Middle frontal gyrus (tissue), 1 donor: Measurements from ENCODE around the gene CCDC85B.
"Not testable (repeated sequence)": the region's sequence is repeated elsewhere in the genome, so short reads cannot be mapped to it uniquely, and the experiment has no call there.

Experiments used
- DNase-seq: peaks from one replicate; pipeline ENCODE4 v3.0.0-alpha.2; 2015; ENCODE audit warnings: low spot score; ENCODE audit errors: extremely low spot score

CCDC85B gene

DNA sequence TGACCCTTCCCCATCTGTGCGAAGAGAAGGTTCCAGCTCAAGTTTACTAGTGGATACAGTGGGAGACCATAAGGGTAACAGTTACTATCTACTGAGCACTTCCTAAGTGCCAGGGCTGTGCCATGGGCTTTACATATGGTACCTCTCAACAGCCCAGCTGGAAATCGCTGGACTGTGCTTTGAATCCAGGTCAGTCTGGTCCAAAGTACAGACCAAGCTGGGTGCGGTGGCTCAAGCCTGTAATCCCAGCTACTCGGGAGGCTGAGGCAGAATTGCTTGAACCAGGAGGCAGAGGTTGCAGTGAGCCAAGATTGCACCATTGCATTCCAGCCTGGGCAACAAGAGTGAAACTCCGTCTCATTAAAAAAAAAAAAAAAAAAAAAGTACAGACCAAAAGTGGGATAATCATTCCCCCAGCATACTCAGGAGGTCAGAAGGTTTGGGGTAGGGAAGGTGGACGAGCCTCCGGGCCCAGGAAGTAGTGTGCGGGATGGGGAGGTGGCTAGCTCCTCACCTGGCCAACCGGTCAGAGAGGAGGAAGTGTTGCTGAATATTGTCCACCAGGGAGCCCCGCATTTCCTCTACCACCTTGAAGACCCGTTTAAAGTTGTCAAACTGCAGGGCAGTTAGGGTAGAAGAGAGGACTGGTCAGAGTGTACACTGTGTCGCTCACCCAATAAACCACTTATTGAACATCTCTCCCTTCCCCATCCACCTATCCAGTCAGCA lies 4.5 kb upstream of the CCDC85B start:
- no peak for DNase-seq

DNA sequence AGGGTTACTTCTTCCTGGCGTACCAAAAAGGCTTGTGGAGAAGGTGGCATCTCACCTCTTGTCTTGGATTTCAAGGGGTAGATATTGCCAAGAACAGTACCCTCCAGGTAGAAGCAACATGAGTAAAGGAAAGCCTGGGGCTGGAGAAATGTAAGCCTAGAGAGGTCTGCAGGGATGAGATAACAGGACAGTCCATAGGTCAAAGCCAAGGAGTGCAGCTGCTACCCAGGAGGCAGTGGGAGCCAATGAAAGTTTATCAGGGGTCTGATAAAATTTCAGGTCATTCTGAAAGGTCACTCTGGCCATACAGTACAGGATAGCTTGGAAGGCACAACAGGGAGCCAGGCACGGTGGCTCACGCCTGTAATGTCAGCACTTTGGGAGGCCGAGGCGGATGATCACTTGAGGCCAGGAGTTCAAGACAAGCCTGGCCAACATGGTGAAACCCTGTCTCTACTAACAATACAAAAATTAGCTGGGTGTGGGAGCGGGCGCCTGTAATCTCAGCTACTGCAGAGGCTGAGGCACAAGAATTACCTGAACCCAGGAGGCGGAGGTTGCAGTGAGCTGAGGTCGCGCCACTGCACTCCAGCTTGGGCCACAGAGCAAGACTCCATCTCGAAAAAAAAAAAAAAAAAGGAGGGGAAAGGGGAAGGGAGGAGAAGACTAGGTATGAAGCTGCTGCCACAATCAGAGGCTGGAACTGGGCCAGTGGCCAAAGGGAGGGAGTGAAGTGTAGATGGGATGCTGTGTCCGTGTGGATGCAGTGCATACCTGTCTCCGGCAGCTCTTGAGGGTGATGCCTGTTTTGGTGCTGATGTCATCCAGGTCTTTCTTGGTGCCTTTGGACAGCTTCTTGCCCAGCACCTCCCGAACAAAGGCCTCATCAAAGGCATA lies 3.4 kb upstream of the CCDC85B start:
- DNase-seq, result no peak

DNA sequence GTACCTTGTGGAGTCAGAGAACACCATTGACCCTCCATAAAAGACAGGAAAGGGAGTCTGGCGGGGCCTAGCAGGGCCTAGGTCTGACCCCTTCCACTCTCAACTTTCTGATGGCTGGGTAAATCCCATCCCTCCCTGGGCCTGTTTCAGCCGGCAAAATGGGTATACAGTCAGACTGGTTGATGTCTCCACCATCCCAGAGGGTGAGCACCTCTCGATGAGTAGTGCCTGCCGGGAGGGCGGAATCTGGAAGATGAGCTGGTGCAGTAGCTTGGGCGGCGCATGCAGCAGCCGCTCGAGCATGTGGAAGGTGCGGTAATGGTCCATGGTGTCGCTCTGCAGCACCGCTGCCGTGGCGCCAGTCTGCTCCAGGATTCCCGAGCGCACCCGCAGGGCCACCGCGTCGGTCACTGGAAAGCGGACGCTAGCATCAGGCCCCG lies 2.7 kb upstream of the CCDC85B start:
- no peak for DNase-seq

DNA sequence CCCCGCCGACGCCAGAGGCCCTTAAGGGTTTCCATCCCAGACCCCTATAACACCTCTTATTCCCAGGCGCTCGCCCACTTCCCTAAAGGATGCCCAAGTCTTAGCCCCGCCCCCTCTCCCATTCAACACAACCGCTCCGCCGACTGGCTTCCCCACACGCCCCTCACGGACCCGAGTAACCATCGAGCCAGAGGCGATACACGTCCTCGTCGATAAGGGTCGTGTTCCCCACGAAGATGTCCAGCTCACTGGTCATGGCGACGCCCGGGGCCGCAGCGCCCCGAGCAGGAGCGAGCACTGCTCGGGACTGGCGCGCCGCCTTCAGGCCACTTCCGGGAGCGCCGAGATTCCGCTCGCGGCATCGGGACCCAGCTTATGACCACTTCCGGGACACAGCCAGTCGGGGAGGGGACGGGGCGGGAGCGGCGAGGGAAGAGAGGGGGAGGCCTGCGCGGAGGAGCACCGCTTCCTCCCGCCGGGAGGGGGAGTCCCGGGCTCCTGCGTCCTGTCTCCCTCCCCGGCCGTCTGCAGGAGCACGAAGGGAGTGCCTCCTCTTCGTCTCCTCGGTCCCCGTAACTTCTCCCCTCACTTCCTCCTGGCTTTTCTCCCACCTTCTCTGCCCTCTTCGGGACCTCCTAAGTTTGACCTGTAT lies 2.2 kb upstream of the CCDC85B start, which contains the start of gene FIBP:
FIBP (minus strand) TSS at position 309 of the 652 bp plus-strand sequence; CDS start at position 256, 53 bp downstream.
- peak; percentile 94 for DNase-seq

DNA sequence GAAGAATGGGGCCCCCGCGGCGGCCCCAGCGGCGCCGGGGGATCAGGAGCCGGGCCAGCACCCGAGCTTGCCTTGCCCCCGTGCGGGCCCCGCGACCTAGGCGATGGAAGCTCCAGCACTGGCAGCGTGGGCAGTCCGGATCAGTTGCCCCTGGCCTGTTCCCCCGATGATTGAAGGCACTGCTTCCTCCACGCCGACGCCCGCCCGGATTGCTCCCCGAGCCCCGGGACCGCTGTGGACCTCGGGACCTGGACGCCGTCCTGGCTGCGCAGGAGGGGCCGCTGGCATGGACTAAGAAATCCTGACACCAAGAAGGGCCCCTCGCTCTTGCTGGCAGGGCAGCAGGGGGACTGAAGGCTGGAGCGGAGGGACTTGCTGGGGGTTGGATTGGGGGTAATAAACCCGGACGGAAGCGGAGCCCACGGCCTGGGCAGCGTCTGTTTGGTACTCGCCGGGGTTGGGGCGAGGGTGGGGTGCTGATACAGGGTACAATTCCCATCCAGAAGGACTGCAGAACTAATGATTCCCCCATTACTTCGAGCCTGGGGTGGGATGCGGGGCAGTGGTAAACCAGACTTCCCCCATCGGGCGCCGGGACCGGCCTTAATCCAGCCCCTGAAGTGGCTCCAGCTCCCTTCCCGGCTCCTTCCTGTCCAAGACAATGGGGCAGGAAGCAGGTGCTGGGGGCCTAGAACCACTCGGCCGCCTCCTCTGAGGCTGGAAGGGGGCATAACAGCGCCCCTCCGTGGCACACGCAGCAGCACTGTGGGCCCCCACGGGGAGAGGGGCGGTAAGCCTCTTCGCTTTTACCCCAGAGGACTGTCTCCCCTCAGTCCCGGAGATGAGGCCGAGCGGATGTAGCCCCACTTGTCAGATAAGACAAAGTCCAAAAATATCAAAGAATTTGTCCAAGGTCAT lies 1.0 kb downstream of the CCDC85B start:
- DNase-seq, result no peak

DNA sequence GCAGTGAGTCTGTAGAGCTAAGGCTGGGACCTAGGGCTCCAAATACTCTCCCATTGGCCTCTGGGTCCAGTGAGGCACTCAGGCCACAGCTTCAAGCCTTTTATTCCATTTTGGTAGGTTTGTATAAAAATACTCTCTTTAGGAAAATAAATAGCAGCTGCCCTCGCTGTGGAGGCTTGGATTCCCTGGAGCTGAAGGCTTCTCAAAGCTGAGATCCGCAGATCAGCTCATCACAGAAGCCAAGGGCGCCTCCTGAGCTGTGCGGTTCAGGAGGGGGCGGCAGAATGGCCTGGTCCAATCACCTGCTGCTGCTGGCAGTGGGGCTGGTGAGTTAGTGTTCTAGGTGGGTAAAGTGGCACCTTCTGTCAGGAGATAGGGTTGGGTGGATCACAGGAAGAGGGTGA lies 1.7 kb downstream of the CCDC85B start:
- not testable (repeated sequence) for DNase-seq

DNA sequence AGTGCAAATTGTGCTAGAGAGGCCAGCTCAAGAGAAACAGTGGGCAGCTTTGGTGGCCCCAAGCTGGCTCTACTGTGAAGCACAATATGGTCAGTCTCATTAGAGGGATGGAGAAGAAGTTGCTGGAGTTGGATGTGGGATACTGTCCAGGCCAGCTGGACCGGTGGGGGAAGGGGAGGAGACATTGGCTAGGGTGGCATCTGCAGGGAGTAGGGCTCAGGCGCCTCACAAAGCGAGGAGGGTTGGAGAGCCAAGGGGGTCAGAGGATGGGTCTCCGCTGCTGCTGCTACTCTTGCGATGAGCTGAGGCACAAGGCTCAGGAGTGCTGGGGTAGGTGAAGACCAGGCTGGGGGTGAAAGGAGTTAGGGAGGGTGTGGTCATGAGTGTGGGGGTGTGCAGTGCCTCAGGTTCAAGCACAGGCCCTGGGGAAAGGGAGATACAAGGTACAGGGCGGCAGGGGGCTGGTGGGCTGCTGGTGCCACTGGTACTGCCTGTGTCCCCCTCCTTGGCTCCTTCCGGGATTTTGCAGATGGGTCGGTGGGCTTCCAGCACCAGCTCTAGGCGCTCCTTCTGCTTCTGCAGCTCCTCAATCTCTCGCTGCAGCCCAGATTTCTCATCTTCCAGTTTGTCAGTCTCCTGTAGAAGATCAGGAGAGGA lies 2.3 kb downstream of the CCDC85B start:
- no peak for DNase-seq

DNA sequence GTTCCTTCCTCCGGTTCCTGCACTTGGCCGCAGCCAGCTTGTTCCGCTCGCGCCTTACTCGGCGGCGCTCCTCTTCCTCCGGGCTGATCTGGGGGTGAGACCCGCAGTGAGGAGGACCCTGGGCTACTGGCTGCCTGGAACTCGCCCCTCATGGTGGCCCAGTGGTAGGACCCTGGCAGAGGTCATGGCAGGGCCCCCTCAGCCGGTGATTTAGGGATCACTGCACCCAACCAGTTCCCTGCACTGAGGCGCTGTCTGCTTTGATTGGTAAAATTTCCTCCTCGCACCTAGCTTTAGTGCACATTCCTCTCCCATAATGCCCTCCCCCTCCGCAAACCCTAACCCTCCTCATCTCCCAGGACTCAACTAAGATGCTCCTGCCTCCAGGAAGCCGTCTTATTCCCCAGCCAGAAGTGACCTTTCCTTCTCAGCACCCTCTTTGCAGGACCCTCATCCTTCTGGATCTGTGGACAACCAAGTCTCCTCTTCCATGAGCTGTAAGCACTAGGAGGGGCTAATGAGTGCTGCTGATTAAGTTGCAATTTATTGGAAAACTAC lies 3.6 kb downstream of the CCDC85B start:
- no peak for DNase-seq

DNA sequence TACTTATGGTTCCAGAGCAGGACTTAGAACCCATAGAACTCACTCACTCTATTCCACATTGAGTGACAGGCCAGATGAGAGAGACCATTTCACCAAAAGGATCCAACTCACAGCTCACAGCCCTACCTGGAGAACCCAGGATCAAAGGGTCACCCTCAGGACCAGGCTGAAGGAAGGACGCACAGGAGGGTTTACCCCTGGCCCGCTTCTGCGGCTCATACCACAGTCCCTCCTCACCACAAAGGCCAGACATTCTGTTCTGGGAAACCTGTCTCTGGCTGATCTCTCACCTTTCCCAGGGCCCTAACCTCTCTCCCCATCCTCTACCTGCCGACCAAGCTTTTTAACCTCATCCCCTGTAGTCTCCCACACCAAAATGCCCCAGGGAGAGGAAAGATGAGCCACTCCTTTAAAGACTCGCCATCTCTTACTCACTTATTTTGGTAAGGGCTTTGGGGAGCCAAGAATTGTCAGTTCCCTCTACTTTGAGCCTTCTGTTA lies 5.1 kb downstream of the CCDC85B start:
- DNase-seq, result no peak

DNA sequence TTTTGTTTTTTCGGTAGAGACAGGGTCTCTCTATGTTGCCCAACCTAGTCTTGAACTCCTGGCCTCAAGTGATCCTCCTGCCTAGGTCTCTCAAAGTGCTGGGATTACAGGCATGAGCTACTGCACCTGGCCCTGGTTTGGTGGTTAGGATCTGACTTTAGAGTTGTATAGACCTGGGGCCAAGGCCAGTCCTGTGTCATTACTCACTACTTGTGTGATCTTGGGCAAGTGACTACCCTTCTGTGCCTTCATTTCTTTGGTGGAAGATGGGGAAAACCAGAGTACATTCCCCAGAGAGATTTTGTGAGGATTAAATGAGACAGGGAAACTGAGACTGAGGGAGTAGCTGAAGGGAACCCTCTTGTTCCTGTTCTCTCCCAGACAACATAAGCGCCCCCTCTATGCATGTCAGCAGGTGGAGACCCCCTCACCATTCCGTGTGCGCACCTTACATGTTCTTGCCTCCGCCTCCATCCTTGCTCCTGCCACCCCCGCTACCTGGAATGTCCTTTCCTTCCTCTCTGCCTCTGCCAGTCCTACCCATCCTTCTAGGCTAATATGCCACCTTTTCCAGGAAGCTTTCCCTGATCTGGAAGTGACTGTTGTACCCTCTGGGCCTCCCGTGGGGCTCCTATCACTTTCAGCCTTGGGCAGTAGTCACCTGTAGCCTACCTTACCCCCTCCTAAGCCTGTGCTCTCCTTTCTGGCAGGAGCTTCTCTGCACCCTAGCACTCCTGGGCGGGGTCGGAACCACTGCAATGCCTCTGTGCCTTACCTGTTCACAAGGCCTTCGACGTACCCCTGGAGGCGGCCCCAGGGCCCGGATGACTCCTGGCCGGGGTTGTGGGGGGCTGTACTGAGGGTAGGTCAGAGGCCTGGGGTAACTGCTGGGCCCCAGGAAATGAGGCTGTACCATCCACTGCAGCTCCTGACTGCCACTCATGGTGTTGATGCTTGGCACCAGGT lies 5.8 kb downstream of the CCDC85B start:
- DNase-seq, result no peak

DNA sequence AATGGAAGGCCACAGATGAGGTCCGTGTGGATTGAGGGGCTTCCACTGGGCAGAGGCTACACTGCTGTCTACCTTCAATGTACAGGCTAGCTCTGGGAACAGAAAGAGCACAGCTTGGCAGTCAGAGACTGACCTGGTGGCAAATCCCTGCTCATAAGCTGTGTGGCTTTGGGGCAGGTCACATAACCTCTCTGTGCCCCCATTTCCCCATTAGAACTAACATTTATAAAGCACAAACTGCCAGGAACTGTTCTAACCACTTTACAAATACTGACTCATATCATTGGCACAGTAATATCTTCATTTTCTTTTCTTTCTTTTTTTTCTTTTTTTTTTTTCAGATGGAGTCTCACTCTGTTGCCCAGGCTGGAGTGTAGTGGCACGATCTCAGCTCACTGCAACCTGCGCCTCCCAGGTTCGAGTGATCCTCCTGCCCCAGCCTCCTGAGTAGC lies 6.6 kb downstream of the CCDC85B start:
- DNase-seq, result no peak

DNA sequence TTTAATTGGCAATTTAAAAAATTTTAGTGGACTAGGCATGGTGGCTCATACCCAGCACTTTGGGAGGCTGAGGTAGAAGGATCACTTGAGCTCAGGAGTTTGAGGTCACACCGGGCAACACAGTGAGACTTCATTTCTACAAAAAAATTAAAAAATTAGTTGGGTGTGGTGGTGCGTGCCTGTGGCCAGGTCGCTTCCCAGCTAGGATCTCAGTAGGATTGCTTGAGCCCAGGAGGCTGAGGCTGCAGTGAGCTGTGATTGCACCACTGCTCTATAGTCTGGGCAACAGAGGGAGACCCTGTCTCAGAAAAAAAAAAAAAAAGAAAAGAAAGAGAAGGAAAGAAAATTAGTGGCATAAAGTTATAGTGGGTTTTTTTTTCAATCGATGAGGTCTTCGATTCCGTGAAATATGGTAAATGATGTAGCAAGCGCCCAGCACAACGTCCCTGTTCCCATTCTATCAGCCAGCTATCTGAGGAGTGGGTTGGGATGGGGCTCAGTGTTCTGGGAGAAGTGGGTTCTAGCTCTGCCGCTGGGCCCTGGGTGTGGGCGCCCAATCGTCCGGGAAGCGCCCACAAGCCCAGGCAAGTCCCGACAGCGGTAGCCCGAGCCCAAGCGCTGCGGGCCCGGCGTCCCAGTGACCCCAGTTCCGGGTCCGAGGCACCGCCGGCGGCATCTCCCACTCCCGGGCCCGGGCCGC lies 8.3 kb downstream of the CCDC85B start:
- no peak for DNase-seq

DNA sequence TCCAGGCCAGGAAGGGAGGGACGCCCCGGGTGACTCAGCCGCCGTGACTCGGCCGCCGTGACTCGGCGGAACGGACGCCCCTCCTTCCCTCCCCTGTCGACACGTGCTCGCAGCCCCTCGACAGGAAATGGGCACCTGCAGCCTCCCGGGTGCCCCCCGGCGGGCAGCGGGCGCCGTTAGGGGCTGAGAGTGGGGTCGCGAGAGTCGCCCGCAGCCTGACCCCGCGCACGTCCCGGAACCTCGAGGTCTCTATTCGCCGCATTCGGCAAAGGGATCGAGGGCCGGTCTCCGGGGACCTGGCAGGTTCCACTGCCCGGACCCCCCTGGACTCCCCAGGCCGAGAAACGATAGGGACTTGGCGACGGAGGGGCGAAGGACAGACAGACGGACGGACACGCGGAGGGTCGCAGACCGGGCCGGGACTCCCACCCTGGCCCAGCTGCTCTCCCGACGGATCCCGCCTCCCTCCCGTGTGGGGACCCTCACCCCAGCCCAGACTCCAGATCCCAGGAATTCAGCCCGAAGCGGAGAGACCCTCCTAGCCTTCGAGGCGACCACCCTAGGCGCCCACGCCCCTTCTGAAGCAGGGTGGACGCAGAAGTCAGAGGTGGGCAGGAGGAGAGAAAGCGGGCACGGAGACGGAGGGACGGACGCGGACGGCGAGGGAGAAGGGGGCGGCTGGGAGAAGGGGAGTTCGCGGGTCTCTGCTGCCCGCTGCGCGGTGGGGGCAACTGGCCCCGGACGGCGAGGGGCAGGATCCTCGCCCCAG lies 9.1 kb downstream of the CCDC85B start:
- no peak for DNase-seq

DNA sequence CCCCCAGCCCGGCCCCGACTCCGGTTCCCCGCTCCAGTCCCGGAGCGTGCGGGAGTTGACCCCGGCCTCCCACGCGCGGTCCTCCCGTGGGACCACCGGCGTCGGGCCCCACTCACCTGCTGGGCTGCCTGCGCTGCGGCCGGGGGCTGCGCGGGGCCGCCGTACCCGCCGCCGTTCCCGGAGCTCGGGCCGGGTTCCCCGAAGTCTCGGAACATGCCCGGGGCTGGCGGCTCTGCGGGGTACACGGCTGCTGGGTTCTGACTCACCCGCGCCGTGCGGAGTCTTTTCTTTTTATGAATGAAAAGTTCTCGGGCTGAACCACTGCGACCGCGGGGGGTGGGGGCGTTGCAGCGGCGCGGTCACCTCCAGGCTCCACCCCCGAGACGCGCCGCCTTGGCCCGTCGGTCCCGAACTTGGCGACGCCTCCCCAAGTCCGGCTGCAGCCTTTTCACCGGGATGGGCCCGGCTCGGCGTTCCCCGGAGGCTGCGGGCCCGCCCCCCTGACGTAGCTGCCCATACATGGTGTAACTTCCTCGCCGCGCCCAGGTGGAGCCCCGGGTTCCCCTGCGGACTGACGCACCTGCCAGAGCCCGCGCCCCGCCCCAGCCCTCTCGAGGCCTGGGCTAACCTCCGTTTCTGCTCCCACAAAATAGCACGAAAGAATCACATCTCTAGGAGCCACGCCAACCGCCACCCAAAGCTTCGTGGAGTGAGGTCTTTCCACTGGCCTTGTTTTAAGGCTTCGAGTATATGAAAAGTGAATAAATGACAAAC lies 9.8 kb downstream of the CCDC85B start, which contains the start of gene FOSL1:
FOSL1 (minus strand) TSS at position 264 of the 774 bp plus-strand sequence; CDS start at position 215, 49 bp downstream.
- no peak for DNase-seq

DNA sequence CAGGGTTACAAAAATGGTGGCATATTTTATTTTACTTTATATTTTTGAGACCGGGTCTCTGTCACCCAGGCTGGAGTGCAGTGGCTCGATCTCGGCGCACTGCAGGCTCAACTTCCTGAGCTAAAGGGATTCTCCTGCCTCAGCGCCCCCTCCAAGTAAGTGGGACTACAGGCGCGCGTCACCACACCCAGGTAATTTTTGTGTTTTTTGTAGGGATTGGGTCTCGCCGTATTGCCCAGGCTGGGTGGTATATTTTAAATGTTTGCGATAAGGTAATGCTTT lies 10.4 kb downstream of the CCDC85B start:
- no peak for DNase-seq

DNA sequence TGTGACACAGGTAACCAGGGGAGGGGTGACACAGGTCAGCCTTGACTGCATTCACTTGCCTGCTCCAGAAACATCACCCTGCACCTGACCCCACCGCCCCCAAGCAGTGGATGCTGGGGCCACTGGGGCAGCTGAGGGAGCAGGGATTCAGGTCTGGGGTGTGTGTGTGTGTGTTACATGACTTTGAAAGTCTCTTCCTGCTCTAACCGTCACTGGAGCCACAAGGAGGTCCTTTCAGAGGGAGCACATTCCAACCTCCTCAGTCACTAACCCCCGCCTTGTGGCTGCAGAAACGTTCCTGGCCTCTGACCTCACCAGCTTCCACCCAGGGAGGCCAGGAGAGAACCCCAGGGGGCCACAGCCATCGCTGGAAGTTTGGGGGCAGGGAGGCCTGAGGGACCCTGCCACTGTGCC lies 12.6 kb downstream of the CCDC85B start:
- DNase-seq, result no peak
